Measurements from ENCODE around the gene THY1. TPM values are rescaled to one million over a fixed set of nuclear protein-coding genes. Genes with fewer than 3 reads are reported as not detected.
A peak's percentile ranks its signal among the peaks of the same experiment; 100 is the strongest.

The THY1 gene
- total RNA-seq, 2 donors from 2014 or later = 3.3 to 39.7 TPM

- Histone ChIP-seq H3K4me1 (replicated peaks) (peaks cover 2% of the 10 kb centered on the region), H3K27me3 (replicated peaks; ENCODE audit: insufficient read depth) (no peaks in the 10 kb centered on the region), H3K27ac (peak overlapping the region; percentile 1 to 14), H3K36me3 (no peaks in the 10 kb centered on the region), H3K4me3 (peak overlapping the region; percentile 27 to 31), H3K9me3 (no peaks in the 10 kb centered on the region)
- no peak for DNase-seq (ENCODE audit: low spot score)
- intact Hi-C loops (cut with DNase I) = no loop called here
- TF ChIP-seq POLR2A (IDR thresholded peaks at IDR 0.05) (no peak), POLR2AphosphoS5 (IDR thresholded peaks at IDR 0.05) (no peak)
- TF ChIP-seq, protein P1, sequence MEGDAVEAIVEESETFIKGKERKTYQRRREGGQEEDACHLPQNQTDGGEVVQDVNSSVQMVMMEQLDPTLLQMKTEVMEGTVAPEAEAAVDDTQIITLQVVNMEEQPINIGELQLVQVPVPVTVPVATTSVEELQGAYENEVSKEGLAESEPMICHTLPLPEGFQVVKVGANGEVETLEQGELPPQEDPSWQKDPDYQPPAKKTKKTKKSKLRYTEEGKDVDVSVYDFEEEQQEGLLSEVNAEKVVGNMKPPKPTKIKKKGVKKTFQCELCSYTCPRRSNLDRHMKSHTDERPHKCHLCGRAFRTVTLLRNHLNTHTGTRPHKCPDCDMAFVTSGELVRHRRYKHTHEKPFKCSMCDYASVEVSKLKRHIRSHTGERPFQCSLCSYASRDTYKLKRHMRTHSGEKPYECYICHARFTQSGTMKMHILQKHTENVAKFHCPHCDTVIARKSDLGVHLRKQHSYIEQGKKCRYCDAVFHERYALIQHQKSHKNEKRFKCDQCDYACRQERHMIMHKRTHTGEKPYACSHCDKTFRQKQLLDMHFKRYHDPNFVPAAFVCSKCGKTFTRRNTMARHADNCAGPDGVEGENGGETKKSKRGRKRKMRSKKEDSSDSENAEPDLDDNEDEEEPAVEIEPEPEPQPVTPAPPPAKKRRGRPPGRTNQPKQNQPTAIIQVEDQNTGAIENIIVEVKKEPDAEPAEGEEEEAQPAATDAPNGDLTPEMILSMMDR (IDR thresholded peaks at IDR 0.05) = no peak
- WGBS = 10% methylated on average over 9 of the region's 9 CpGs
Measured at GRCh38 chr11:119382101-119382500, 40.9 kb downstream of the THY1 start.

- Histone ChIP-seq H3K27ac (peak within 1 kb of the TSS; percentile 34 to 61), H3K4me1 (replicated peaks) (peaks cover 5% of the 10 kb centered on the region), H3K36me3 (no peaks in the 10 kb centered on the region), H3K9me3 (no peaks in the 10 kb centered on the region), H3K27me3 (replicated peaks; ENCODE audit: insufficient read depth) (no peaks in the 10 kb centered on the region), H3K4me3 (peak within 1 kb of the TSS; percentile 27 to 31)
- TF ChIP-seq, protein P1 (IDR thresholded peaks at IDR 0.05) = peak; percentile 74 to 99 (median 90)
- TF ChIP-seq POLR2A (IDR thresholded peaks at IDR 0.05) (peak; percentile 76), POLR2AphosphoS5 (IDR thresholded peaks at IDR 0.05) (peak; percentile 97)
- intact Hi-C loops (cut with DNase I) = no loop called here
- under 1% methylated on average over 54 of the region's 54 CpGs for WGBS
- peak; percentile 97 for DNase-seq (ENCODE audit: low spot score)
Measured at GRCh38 chr11:119381181-119381988, 41.6 kb downstream of the THY1 start, which contains the start of gene USP2. Gene USP2 (minus strand): TSS chr11:119381690. CDS start chr11:119373480, 8,210 bp downstream.

DNA sequence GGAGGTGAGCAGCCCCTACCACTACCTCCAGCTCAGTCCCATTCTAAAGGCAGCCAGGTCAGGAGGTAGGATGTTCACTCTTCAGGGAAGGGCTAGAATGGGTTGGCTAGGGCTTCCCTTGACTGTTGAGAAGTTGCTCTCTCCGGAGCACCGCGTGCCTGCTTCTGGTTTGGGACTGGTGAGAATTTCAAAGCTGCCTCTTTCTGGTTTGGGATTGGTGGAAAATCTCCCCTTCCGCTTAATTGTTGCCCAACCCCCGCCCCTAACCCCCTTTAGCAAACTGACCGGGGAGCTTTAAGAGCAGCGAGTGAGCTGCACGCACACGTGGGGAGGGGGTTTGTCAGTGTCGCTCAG is 42.2 kb downstream of the THY1 start:
- Histone ChIP-seq H3K27ac (peak overlapping the region in 1 of 2 donors; percentile 34), H3K27me3 (replicated peaks; ENCODE audit: insufficient read depth) (no peaks in the 10 kb centered on the region), H3K9me3 (no peaks in the 10 kb centered on the region), H3K4me3 (peak overlapping the region in 1 of 2 donors; percentile 31), H3K4me1 (replicated peaks) (peaks cover 7% of the 10 kb centered on the region), H3K36me3 (no peaks in the 10 kb centered on the region)
- 8% methylated on average over 10 of the region's 10 CpGs for WGBS
- TF ChIP-seq POLR2AphosphoS5 (IDR thresholded peaks at IDR 0.05) = no peak
- no peak for DNase-seq (ENCODE audit: low spot score)
- intact Hi-C loops (cut with DNase I) = no loop called here

GRCh38 chr11:119380160-119380826 is 42.7 kb downstream of the THY1 start:
- intact Hi-C loops (cut with DNase I) = no loop called here
- Histone ChIP-seq H3K4me1 (replicated peaks) (peaks cover 7% of the 10 kb centered on the region), H3K36me3 (no peaks in the 10 kb centered on the region), H3K27ac (no peak overlapping the region), H3K4me3 (no peak overlapping the region), H3K9me3 (no peaks in the 10 kb centered on the region), H3K27me3 (replicated peaks; ENCODE audit: insufficient read depth) (no peaks in the 10 kb centered on the region)
- no peak for DNase-seq (ENCODE audit: low spot score)
- TF ChIP-seq, protein P1 (IDR thresholded peaks at IDR 0.05) = no peak
- TF ChIP-seq POLR2AphosphoS5 (IDR thresholded peaks at IDR 0.05) (no peak), POLR2A (IDR thresholded peaks at IDR 0.05) (no peak)
- 76% methylated on average over 13 of the region's 13 CpGs for WGBS

- Histone ChIP-seq H3K27me3 (replicated peaks; ENCODE audit: insufficient read depth) (no peaks in the 10 kb centered on the region), H3K36me3 (no peaks in the 10 kb centered on the region), H3K4me1 (replicated peaks) (peaks cover 14% of the 10 kb centered on the region), H3K27ac (no peak overlapping the region), H3K4me3 (no peak overlapping the region), H3K9me3 (no peaks in the 10 kb centered on the region)
- TF ChIP-seq, protein P1 (IDR thresholded peaks at IDR 0.05) = no peak
- no peak for DNase-seq (ENCODE audit: low spot score)
- 69% methylated on average over 10 of the region's 10 CpGs for WGBS
- intact Hi-C loops (cut with DNase I) = loop anchor here (10.0 kb wide), 1 partner anchor 356 kb away; no protein-coding TSS in a partner anchor
Measured at GRCh38 chr11:119378851-119379465, 44.0 kb downstream of the THY1 start.

All from prostate gland (tissue), 2 donors.